ENCODE results near the gene TMEM217.

The TMEM217 gene

GRCh38 chr6:37177077-37177934, 80.6 kb downstream of the TMEM217 start:
- Histone ChIP-seq H3K4me3 (ENCODE audit: low read length) (no peak overlapping the region), H3K9ac (ENCODE audit: low read length) (no peak overlapping the region), H3K4me1 (ENCODE audit: control insufficient read depth, insufficient read depth, low read length) (peaks cover 24% of the 10 kb centered on the region), H3K36me3 (ENCODE audit: control insufficient read depth, insufficient read depth, low read length, severe bottlenecking) (peaks cover 36% of the 10 kb centered on the region), H3K9me3 (ENCODE audit: control insufficient read depth, low read length) (no peaks in the 10 kb centered on the region), H3K27me3 (replicated peaks; ENCODE audit: control insufficient read depth, insufficient read depth, low read length) (no peaks in the 10 kb centered on the region)
- DNase-seq (ENCODE audit: low read depth), result no peak

DNA sequence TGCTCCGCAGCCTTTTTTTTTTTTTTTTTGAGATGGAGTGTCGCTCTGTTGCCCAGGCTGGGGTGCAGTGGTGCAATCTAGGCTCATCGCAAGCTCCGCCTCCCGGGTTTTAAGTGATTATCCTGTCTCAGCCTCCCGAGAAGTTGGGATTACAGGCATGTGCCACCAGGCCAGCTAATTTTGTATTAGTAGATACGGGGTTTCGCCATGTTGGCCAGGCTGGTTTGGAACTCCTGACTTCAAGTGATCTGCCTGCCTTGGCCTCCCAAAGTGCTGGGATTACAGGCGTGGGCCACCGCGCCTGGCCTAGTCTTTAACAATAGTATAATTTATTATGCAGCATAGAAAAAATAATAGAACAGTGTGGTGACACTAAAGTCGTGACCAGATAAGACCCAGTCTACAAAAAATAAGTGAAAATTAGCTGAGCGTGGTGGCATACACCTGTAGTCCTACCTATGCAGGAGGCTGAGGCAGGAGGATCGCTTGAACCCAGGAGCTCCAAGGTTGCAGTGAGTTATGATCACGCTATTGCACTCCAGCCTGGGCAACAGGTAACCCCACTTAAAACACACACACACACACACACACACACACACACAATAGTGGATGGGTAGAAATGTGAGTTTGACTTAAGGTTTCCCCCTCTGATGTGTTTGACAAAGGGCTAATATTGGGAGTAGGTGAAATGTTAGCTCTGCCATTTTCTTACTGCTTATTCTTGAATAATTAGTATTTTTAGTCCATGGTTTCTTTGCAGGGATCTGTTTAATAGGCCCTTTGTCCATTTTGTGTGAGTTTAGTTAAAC, 81.5 kb downstream of the TMEM217 start:
- H3K27me3 ChIP-seq (replicated peaks; ENCODE audit: control insufficient read depth, insufficient read depth, low read length), result no peaks in the 10 kb centered on the region
- peaks cover 24% of the 10 kb centered on the region for H3K4me1 ChIP-seq (ENCODE audit: control insufficient read depth, insufficient read depth, low read length)
- H3K36me3 ChIP-seq (ENCODE audit: control insufficient read depth, insufficient read depth, low read length, severe bottlenecking), result peaks cover 41% of the 10 kb centered on the region
- no peak for DNase-seq (ENCODE audit: low read depth)
- H3K9me3 ChIP-seq (ENCODE audit: control insufficient read depth, low read length), result no peaks in the 10 kb centered on the region
- H3K9ac ChIP-seq (ENCODE audit: low read length), result no peak overlapping the region
- H3K4me3 ChIP-seq (ENCODE audit: low read length), result no peak overlapping the region

DNA sequence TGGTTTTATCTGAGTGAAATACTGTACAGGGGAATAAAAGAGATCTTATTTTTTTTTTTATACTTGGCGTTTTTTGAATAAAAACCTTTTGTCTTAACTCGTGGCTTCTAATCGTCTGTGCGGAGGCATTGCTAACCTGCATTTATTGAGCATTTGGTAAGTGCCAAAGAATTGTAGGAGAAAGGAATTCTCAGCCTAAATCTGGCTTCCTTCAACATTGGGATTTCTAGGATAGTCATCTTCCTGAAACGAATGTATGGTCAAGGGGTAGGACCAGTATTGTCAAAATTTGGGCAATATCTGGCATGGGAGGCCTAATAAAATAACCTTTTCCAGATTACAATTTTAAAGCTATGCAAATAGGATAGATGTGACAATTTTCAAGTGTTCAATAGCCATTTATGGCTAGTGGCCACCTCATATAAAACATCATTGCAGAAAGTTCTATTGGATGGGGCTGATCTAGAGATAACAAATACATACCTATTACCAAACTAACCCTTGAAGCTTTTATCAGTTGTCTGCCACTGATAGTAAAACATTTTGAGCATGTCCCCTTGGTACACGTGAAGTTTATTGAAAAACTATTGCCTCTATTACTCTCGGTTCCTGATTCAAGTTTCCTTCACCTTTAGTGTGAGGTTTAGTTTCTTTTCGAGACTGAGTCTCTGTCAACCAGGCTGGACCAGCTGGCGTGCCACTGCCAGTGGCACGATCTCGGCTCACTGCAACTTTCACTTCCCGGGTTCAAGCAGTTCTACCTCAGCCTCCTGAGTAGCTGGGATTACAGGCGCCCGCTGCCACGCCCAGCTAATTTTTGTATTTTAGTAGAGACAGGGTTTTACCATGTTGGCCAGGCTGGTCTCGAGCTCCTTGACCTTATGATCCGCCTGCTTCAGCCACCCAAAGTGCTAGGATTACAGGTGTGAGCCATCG, 82.3 kb downstream of the TMEM217 start:
- H3K36me3 ChIP-seq (ENCODE audit: control insufficient read depth, insufficient read depth, low read length, severe bottlenecking), result peaks cover 46% of the 10 kb centered on the region
- no peaks in the 10 kb centered on the region for H3K9me3 ChIP-seq (ENCODE audit: control insufficient read depth, low read length)
- H3K9ac ChIP-seq (ENCODE audit: low read length), result no peak overlapping the region
- no peaks in the 10 kb centered on the region for H3K27me3 ChIP-seq (replicated peaks; ENCODE audit: control insufficient read depth, insufficient read depth, low read length)
- no peak for DNase-seq (ENCODE audit: low read depth)
- peaks cover 24% of the 10 kb centered on the region for H3K4me1 ChIP-seq (ENCODE audit: control insufficient read depth, insufficient read depth, low read length)
- no peak overlapping the region for H3K4me3 ChIP-seq (ENCODE audit: low read length)

DNA sequence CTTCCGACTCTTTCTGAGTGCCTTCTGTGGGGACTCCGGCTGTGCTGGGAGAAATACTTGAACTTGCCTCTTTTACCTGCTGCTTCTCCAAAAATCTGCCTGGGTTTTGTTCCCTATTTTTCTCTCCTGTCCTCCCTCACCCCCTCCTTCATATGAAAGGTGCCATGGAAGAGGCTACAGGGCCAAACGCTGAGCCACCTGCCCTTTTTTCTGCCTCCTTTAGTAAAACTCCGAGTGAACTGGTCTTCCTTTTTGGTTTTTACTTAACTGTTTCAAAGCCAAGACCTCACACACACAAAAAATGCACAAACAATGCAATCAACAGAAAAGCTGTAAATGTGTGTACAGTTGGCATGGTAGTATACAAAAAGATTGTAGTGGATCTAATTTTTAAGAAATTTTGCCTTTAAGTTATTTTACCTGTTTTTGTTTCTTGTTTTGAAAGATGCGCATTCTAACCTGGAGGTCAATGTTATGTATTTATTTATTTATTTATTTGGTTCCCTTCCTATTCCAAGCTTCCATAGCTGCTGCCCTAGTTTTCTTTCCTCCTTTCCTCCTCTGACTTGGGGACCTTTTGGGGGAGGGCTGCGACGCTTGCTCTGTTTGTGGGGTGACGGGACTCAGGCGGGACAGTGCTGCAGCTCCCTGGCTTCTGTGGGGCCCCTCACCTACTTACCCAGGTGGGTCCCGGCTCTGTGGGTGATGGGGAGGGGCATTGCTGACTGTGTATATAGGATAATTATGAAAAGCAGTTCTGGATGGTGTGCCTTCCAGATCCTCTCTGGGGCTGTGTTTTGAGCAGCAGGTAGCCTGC, 83.2 kb downstream of the TMEM217 start:
- peak overlapping the region; percentile 94 for H3K4me3 ChIP-seq (ENCODE audit: low read length)
- H3K36me3 ChIP-seq (ENCODE audit: control insufficient read depth, insufficient read depth, low read length, severe bottlenecking), result peaks cover 46% of the 10 kb centered on the region
- DNase-seq (ENCODE audit: low read depth), result no peak
- H3K9ac ChIP-seq (ENCODE audit: low read length), result peak overlapping the region; percentile 98
- no peaks in the 10 kb centered on the region for H3K27me3 ChIP-seq (replicated peaks; ENCODE audit: control insufficient read depth, insufficient read depth, low read length)
- H3K9me3 ChIP-seq (ENCODE audit: control insufficient read depth, low read length), result no peaks in the 10 kb centered on the region
- peaks cover 24% of the 10 kb centered on the region for H3K4me1 ChIP-seq (ENCODE audit: control insufficient read depth, insufficient read depth, low read length)

DNA sequence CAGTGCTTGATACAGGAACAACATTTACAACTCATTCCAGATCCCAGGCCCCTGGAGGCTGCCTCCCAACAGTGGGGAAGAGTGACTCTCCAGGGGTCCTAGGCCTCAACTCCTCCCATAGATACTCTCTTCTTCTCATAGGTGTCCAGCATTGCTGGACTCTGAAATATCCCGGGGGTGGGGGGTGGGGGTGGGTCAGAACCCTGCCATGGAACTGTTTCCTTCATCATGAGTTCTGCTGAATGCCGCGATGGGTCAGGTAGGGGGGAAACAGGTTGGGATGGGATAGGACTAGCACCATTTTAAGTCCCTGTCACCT, 83.8 kb downstream of the TMEM217 start:
- H3K9me3 ChIP-seq (ENCODE audit: control insufficient read depth, low read length), result no peaks in the 10 kb centered on the region
- H3K4me1 ChIP-seq (ENCODE audit: control insufficient read depth, insufficient read depth, low read length), result peaks cover 24% of the 10 kb centered on the region
- H3K27me3 ChIP-seq (replicated peaks; ENCODE audit: control insufficient read depth, insufficient read depth, low read length), result no peaks in the 10 kb centered on the region
- DNase-seq (ENCODE audit: low read depth), result no peak
- H3K36me3 ChIP-seq (ENCODE audit: control insufficient read depth, insufficient read depth, low read length, severe bottlenecking), result peaks cover 46% of the 10 kb centered on the region
- H3K4me3 ChIP-seq (ENCODE audit: low read length), result peak overlapping the region; percentile 94
- H3K9ac ChIP-seq (ENCODE audit: low read length), result peak overlapping the region; percentile 98

- DNase-seq (ENCODE audit: low read depth), result no peak
- peaks cover 46% of the 10 kb centered on the region for H3K36me3 ChIP-seq (ENCODE audit: control insufficient read depth, insufficient read depth, low read length, severe bottlenecking)
- H3K9me3 ChIP-seq (ENCODE audit: control insufficient read depth, low read length), result no peaks in the 10 kb centered on the region
- H3K9ac ChIP-seq (ENCODE audit: low read length), result peak overlapping the region; percentile 98
- H3K4me3 ChIP-seq (ENCODE audit: low read length), result peak overlapping the region; percentile 94
- H3K27me3 ChIP-seq (replicated peaks; ENCODE audit: control insufficient read depth, insufficient read depth, low read length), result no peaks in the 10 kb centered on the region
- H3K4me1 ChIP-seq (ENCODE audit: control insufficient read depth, insufficient read depth, low read length), result peaks cover 29% of the 10 kb centered on the region
Measured at GRCh38 chr6:37173493-37174195, 84.3 kb downstream of the TMEM217 start.

GRCh38 chr6:37172912-37173492, 84.9 kb downstream of the TMEM217 start:
- Histone ChIP-seq H3K9ac (ENCODE audit: low read length) (peak overlapping the region; percentile 98), H3K4me1 (ENCODE audit: control insufficient read depth, insufficient read depth, low read length) (peaks cover 36% of the 10 kb centered on the region), H3K36me3 (ENCODE audit: control insufficient read depth, insufficient read depth, low read length, severe bottlenecking) (peaks cover 46% of the 10 kb centered on the region), H3K9me3 (ENCODE audit: control insufficient read depth, low read length) (no peaks in the 10 kb centered on the region), H3K4me3 (ENCODE audit: low read length) (peak overlapping the region; percentile 94), H3K27me3 (replicated peaks; ENCODE audit: control insufficient read depth, insufficient read depth, low read length) (no peaks in the 10 kb centered on the region)
- DNase-seq (ENCODE audit: low read depth), result no peak

DNA sequence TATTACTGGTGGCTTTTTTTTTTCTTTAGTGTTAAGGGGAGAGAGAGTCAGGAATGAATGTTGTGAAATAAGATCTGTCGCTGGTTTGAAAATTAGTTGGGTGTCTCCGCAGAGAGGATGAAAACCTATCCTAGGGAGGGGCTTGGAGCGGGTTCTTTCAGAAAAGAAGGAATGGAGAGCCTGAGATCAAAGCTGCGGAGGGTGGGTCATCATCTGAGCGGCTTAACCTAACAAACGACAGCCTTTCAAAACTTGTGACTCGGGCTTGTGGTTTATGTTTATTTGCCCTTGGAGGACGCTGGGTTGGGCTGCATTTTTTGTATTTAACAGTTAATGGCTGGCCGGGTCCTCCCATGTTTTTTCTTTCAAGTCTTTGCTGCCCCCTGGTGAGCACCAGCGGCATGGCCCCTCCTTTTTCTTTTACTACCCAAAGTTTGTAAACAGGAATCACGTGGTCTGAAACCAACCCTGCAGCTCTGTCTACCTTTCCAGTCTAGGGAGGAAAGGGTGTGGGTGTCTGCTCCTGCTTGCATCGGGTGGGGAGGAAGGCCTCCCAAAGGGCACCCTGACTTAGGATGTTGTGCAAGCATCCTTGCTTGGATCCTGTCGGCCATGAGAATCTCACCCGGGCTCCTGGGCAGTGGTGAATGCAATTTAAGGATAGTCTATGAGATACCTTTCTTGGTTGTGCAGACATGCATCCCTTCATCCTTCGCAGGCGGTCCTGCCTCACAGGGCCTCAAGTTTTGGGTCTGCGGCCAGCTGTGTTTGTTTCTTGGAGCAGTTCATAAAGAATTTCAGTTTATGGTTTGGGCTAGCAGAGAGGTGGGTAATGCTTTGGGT, 85.8 kb downstream of the TMEM217 start:
- H3K9ac ChIP-seq (ENCODE audit: low read length), result peak overlapping the region; percentile 98
- H3K9me3 ChIP-seq (ENCODE audit: control insufficient read depth, low read length), result no peaks in the 10 kb centered on the region
- peak; percentile 96 for DNase-seq (ENCODE audit: low read depth)

DNA sequence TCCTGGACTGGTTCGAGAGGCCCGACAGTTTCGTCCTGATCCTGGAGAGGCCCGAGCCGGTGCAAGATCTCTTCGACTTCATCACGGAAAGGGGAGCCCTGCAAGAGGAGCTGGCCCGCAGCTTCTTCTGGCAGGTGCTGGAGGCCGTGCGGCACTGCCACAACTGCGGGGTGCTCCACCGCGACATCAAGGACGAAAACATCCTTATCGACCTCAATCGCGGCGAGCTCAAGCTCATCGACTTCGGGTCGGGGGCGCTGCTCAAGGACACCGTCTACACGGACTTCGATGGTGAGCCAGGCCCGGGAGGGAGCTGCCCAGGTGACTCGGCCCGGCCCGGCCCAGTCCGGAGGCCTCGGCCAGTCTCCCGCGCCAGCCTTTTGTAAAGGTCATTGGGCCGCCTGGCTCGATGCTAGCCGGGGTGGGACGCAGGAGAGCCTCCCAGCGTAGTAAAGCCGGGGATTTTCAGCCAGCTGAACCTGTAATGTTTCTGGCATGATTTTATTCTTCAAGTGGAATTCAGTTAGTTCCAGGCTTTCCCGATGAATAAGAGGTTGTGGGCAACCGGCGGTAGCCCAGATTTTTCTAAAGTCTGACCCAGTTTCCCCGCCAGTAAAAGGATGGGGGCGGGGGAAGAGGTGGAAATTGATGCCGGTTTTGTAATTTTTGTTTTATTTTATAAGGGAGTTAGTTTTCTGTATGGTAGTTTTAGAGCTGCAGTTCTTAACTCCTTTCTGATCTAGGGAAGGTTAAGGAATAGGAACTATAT, 86.6 kb downstream of the TMEM217 start:
- Histone ChIP-seq H3K36me3 (ENCODE audit: control insufficient read depth, insufficient read depth, low read length, severe bottlenecking) (peaks cover 46% of the 10 kb centered on the region), H3K9me3 (ENCODE audit: control insufficient read depth, low read length) (no peaks in the 10 kb centered on the region), H3K4me1 (ENCODE audit: control insufficient read depth, insufficient read depth, low read length) (peaks cover 36% of the 10 kb centered on the region), H3K27me3 (replicated peaks; ENCODE audit: control insufficient read depth, insufficient read depth, low read length) (no peaks in the 10 kb centered on the region), H3K4me3 (ENCODE audit: low read length) (peak overlapping the region; percentile 94), H3K9ac (ENCODE audit: low read length) (peak overlapping the region; percentile 98)
- DNase-seq (ENCODE audit: low read depth), result peak; percentile 65

More for the DNA sequence above, 85.8 kb downstream of the TMEM217 start:
- peaks cover 36% of the 10 kb centered on the region for H3K4me1 ChIP-seq (ENCODE audit: control insufficient read depth, insufficient read depth, low read length)
- peaks cover 46% of the 10 kb centered on the region for H3K36me3 ChIP-seq (ENCODE audit: control insufficient read depth, insufficient read depth, low read length, severe bottlenecking)
- H3K4me3 ChIP-seq (ENCODE audit: low read length), result peak overlapping the region; percentile 94
- no peaks in the 10 kb centered on the region for H3K27me3 ChIP-seq (replicated peaks; ENCODE audit: control insufficient read depth, insufficient read depth, low read length)
